Upper lobe of left lung (tissue), 6 donors: ENCODE results near the gene TP53AIP1. TPM values are rescaled to one million over a fixed set of nuclear protein-coding genes. Genes with fewer than 3 reads are reported as not detected.
A peak's percentile ranks its signal among the peaks of the same experiment; 100 is the strongest.

ENCODE experiments used
- ATAC-seq, 2 donors: fragments of 200-7000 bp; cut with Tn5 transposase; one replicate each; pipeline ENCODE4 v1.9.1; 2022; ENCODE audit warnings: mild to moderate bottlenecking in 2 of 2, moderate library complexity in 2 of 2; ENCODE audit not compliant: low FRiP score in 2 of 2
- DNase-seq, 2 donors: peaks; one replicate each; pipeline ENCODE4 v3.0.0-alpha.2; 2019 to 2020
- H3K27ac ChIP-seq, 4 donors: fragments of 200-600 bp; sonication (generic); one replicate each; pipeline ENCODE4 v1.5.1; 2016 to 2019
- H3K27me3 ChIP-seq, 4 donors: fragments of 200-600 bp; sonication (generic); one replicate each; pipeline ENCODE4 v1.5.1; 2017 to 2019
- H3K36me3 ChIP-seq, 4 donors: fragments of 200-600 bp; sonication (generic); one replicate each; pipeline ENCODE4 v1.5.1; 2016 to 2019
- H3K4me1 ChIP-seq, 4 donors: fragments of 200-600 bp; sonication (generic); one replicate each; pipeline ENCODE4 v1.5.1; 2018 to 2019
- H3K4me3 ChIP-seq, 4 donors: fragments of 200-600 bp; sonication (generic); one replicate each; pipeline ENCODE4 v1.5.1; 2017 to 2019; ENCODE audit warnings: mild to moderate bottlenecking in 2 of 4, moderate library complexity in 1 of 4
- H3K9me3 ChIP-seq, 4 donors: fragments of 200-600 bp; sonication (generic); one replicate each; pipeline ENCODE4 v1.5.1; 2018 to 2019
- CTCF ChIP-seq, 6 experiments: fragments of 450-650 bp in 4 of 6; fragments of 200-600 bp in 2 of 6; sonication (generic) in 2 of 6; IDR thresholded peaks; one replicate each; pipeline ENCODE4 v1.5.1; 2016 to 2019; ENCODE audit warnings: antibody characterized with exemption in 6 of 6
- EP300 ChIP-seq, 4 donors: sonication (generic); formaldehyde crosslinking; IDR thresholded peaks; one replicate each; pipeline ENCODE4 v1.5.1; 2017; ENCODE audit warnings: antibody characterized with exemption in 4 of 4, control low read depth in 2 of 4
- POLR2A ChIP-seq, 4 donors: fragments of 450-650 bp; IDR thresholded peaks; one replicate each; pipeline ENCODE4 v1.5.1; 2016 to 2017; ENCODE audit warnings: antibody characterized with exemption in 4 of 4, mild to moderate bottlenecking in 2 of 4
- POLR2AphosphoS5 ChIP-seq, 2 donors: sonication (generic); formaldehyde crosslinking; IDR thresholded peaks; one replicate each; pipeline ENCODE4 v1.5.1; 2017; ENCODE audit warnings: antibody characterized with exemption in 2 of 2
- WGBS, 2 donors: methylation state at CpG; one replicate each; pipeline ENCODE4 v1.1.5; 2017 to 2018; 5-methylcytosine and 5-hydroxymethylcytosine counted together
- total RNA-seq, 6 donors: library from RNA; depleted of rRNA in 4 of 6; stranded (reverse); fragments of >200 nt in 4 of 6; gene quantifications; one replicate each; pipeline versions ENCODE4 v1.1.0 to v1.2.1, GENCODE V29; 2016 to 2021
- donor health status: DM: no; HTN: no; CAD: no; lungs with moderate emphysema.
- donor health status: DM: no; HTN: yes; CAD: no; lungs with severe emphysema.

Gene TP53AIP1
- total RNA-seq, 6 donors from 2014 or later: 0.89 TPM; not detected in 5

- no peak for ATAC-seq
- 91% methylated on average over 6 to 7 of the region's 7 CpGs for WGBS, 2 donors
- no peak for TF ChIP-seq POLR2AphosphoS5 (IDR thresholded peaks at IDR 0.05)
- no peak for TF ChIP-seq POLR2A (IDR thresholded peaks at IDR 0.05)
- no peak for TF ChIP-seq EP300 (IDR thresholded peaks at IDR 0.05)
- TF ChIP-seq CTCF (IDR thresholded peaks at IDR 0.05): no peak
- Histone ChIP-seq H3K4me1 (no peaks in the 10 kb centered on the region), H3K27me3 (no peaks in the 10 kb centered on the region), H3K27ac (no peak overlapping the region), H3K9me3 (no peaks in the 10 kb centered on the region), H3K36me3 (no peaks in the 10 kb centered on the region), H3K4me3 (no peak overlapping the region)
- DNase-seq: no peak
These were observed 9.0 kb downstream of the TP53AIP1 start for GRCh38 chr11:128933481-128934178.

GRCh38 chr11:128931668-128932067, 11.0 kb downstream of the TP53AIP1 start:
- Histone ChIP-seq H3K4me1 (no peaks in the 10 kb centered on the region), H3K9me3 (no peaks in the 10 kb centered on the region), H3K27me3 (no peaks in the 10 kb centered on the region), H3K27ac (no peak overlapping the region), H3K36me3 (no peaks in the 10 kb centered on the region), H3K4me3 (no peak overlapping the region)
- TF ChIP-seq POLR2A (IDR thresholded peaks at IDR 0.05): no peak
- no peak for TF ChIP-seq POLR2AphosphoS5 (IDR thresholded peaks at IDR 0.05)
- TF ChIP-seq CTCF (IDR thresholded peaks at IDR 0.05): no peak
- no peak for TF ChIP-seq EP300 (IDR thresholded peaks at IDR 0.05)
- WGBS, 2 donors: 88 to 95% methylated on average over 6 of the region's 6 CpGs
- DNase-seq: no peak
- ATAC-seq: no peak

- Histone ChIP-seq H3K9me3 (no peaks in the 10 kb centered on the region), H3K27ac (no peak overlapping the region), H3K4me1 (no peaks in the 10 kb centered on the region), H3K4me3 (no peak overlapping the region), H3K36me3 (no peaks in the 10 kb centered on the region), H3K27me3 (no peaks in the 10 kb centered on the region)
- ATAC-seq: no peak
- TF ChIP-seq CTCF (IDR thresholded peaks at IDR 0.05): no peak
- no peak for TF ChIP-seq POLR2AphosphoS5 (IDR thresholded peaks at IDR 0.05)
- no peak for TF ChIP-seq POLR2A (IDR thresholded peaks at IDR 0.05)
- no peak for TF ChIP-seq EP300 (IDR thresholded peaks at IDR 0.05)
- WGBS, 2 donors: 76 to 85% methylated on average over 3 of the region's 3 CpGs
- DNase-seq: no peak
These were observed 11.6 kb downstream of the TP53AIP1 start for GRCh38 chr11:128931066-128931465.

- no peaks in the 10 kb centered on the region for H3K36me3 ChIP-seq
- no peaks in the 10 kb centered on the region for H3K27me3 ChIP-seq
- no peaks in the 10 kb centered on the region for H3K4me1 ChIP-seq
- H3K9me3 ChIP-seq: no peaks in the 10 kb centered on the region
- H3K27ac ChIP-seq: no peak overlapping the region
- DNase-seq: no peak
- no peak overlapping the region for H3K4me3 ChIP-seq
- WGBS, 2 donors: 51 to 82% methylated on average over 10 to 12 of the region's 12 CpGs
- peak in 1 of 2 donors; percentile 25 for ATAC-seq
- TF ChIP-seq POLR2A (IDR thresholded peaks at IDR 0.05): no peak
These were observed 12.7 kb downstream of the TP53AIP1 start for GRCh38 chr11:128929991-128930390.

- H3K27ac ChIP-seq: no peak overlapping the region
- H3K4me3 ChIP-seq: no peak overlapping the region
- WGBS, 2 donors: 72 to 80% methylated on average over 5 of the region's 5 CpGs
- H3K4me1 ChIP-seq: no peaks in the 10 kb centered on the region
- H3K9me3 ChIP-seq: no peaks in the 10 kb centered on the region
- ATAC-seq (no peak), DNase-seq (no peak)
- H3K27me3 ChIP-seq: no peaks in the 10 kb centered on the region
- TF ChIP-seq POLR2A (IDR thresholded peaks at IDR 0.05): no peak
- H3K36me3 ChIP-seq: no peaks in the 10 kb centered on the region
These were observed 13.2 kb downstream of the TP53AIP1 start for GRCh38 chr11:128929468-128929867.

- TF ChIP-seq POLR2AphosphoS5 (IDR thresholded peaks at IDR 0.05): no peak
- TF ChIP-seq POLR2A (IDR thresholded peaks at IDR 0.05): no peak
- TF ChIP-seq CTCF (IDR thresholded peaks at IDR 0.05): no peak
- H3K4me3 ChIP-seq: no peak overlapping the region
- H3K27me3 ChIP-seq: no peaks in the 10 kb centered on the region
- no peaks in the 10 kb centered on the region for H3K36me3 ChIP-seq
- no peaks in the 10 kb centered on the region for H3K9me3 ChIP-seq
- H3K4me1 ChIP-seq: no peaks in the 10 kb centered on the region
- DNase-seq (no peak), ATAC-seq (no peak)
- 45 to 53% methylated on average over 5 of the region's 5 CpGs for WGBS, 2 donors
- H3K27ac ChIP-seq: no peak overlapping the region
These were observed 14.3 kb downstream of the TP53AIP1 start for GRCh38 chr11:128928400-128928799.
